Measurements from ENCODE around the gene TXLNA. TPM values are rescaled to one million over a fixed set of nuclear protein-coding genes. Genes with fewer than 3 reads are reported as not detected.

TXLNA gene
- total and polyA plus RNA-seq, 9 donors, result 23.9 to 71.9 (median 47.8) TPM

DNA sequence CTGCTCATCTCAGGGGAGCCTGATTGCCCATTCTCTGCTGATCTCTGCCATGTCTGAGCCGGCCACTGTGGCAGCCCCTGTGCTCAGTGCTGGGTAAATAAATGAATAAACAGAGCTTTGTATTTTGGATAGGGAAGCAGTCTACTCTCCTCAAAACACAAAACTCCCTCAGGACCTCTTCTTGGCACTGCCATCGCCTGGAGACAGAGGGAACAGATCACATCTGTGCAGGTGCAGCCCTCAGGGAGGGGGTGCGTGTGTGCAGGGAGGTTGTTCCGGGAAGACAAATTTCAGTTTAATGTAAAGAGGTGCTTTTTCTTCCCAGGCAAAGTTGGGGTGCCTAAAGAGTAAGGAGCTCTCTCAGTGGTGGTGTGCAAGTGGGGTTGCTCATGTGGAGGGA, 59.9 kb downstream of the TXLNA start:
- Histone ChIP-seq H3K4me1 (ENCODE audit: insufficient read depth) (peaks cover 11% of the 10 kb centered on the region), H3K36me3 (no peaks in the 10 kb centered on the region), H3K9me3 (no peaks in the 10 kb centered on the region), H3K27me3 (no peaks in the 10 kb centered on the region), H3K4me3 (no peak overlapping the region), H3K27ac (peak overlapping the region in 1 of 2 donors; percentile 86)
- no peak for DNase-seq
- intact Hi-C loops (cut with DNase I), result no loop called here
- 49 to 69% (median 61%) methylated on average over 4 of the region's 4 CpGs for WGBS, 3 donors
- TF ChIP-seq CTCF (IDR thresholded peaks at IDR 0.05), result no peak
- TF ChIP-seq POLR2A (IDR thresholded peaks at IDR 0.05), result no peak
- no peak for TF ChIP-seq EP300 (IDR thresholded peaks at IDR 0.05)

- TF ChIP-seq EP300 (IDR thresholded peaks at IDR 0.05) (no peak), POLR2A (IDR thresholded peaks at IDR 0.05) (no peak), CTCF (IDR thresholded peaks at IDR 0.05) (no peak)
- intact Hi-C loops (cut with DNase I), result loop anchor here in 1 of 4 donors (10.0 kb wide), 1 partner anchor 125 kb away; the partner anchor contains the start of genes FAM229A and TSSK3
- peak in 4 of 5 donors; percentile 32 to 54 (median 51) for DNase-seq
- H3K27ac ChIP-seq, result peak overlapping the region; percentile 16 to 86
- no peaks in the 10 kb centered on the region for H3K27me3 ChIP-seq
- WGBS, 3 donors, result 44 to 63% (median 54%) methylated on average over 20 of the region's 20 CpGs
- H3K4me3 ChIP-seq, result peak overlapping the region; percentile 59
- H3K9me3 ChIP-seq, result no peaks in the 10 kb centered on the region
- peaks cover 11% of the 10 kb centered on the region for H3K4me1 ChIP-seq (ENCODE audit: insufficient read depth)
- no peaks in the 10 kb centered on the region for H3K36me3 ChIP-seq
Observed at GRCh38 chr1:32239790-32240139, 60.3 kb downstream of the TXLNA start.

DNA sequence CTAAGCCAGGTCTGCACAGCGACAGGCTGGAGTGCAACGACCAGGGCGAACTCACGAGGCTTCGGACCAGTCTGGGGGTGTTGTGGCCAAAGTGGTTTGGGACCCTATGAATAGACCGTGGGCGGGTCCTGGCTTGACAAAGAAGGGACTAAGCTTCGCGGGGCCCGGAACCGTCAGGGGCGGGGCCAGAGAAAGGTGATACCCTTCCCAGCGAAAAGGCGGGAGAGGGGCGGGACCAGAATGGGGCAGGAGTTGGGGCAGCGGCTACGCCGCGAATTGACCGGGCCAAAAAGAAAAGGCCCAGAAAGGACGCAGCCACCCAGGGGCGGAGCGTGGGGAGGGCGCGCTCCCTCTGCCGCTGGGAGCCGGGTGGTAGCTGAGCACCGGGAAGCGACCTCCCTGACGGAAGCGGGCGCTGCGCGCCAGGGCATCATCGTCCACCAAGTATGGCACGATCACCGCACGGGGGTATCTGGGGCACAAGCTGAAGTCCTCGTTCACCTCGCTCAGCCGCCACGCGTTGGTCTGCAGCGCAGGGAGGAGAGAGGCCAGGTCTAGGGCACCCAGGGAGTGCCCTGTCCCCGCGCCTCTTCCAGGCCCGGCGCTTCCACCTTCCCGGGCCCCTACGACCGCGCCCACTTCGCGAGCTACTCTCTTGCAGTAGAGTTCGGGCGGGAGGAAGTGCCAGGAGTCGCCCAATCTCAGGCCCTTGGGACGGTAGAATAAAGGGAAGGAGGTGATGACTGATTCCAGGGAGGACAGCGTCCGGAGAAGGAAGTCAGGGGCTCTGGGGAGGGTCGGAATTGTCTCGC, 60.9 kb downstream of the TXLNA start:
- no peaks in the 10 kb centered on the region for H3K27me3 ChIP-seq
- peak; percentile 82 to 87 (median 86) for DNase-seq
- TF ChIP-seq POLR2A (IDR thresholded peaks at IDR 0.05), result peak; percentile 60
- no peak for TF ChIP-seq EP300 (IDR thresholded peaks at IDR 0.05)
- peak; percentile 16 to 39 (median 18) for TF ChIP-seq CTCF (IDR thresholded peaks at IDR 0.05)
- H3K9me3 ChIP-seq, result no peaks in the 10 kb centered on the region
- H3K4me3 ChIP-seq, result peak overlapping the region; percentile 59
- peaks cover 9% of the 10 kb centered on the region for H3K4me1 ChIP-seq (ENCODE audit: insufficient read depth)
- peak overlapping the region; percentile 58 to 86 for H3K27ac ChIP-seq
- 2 to 3% (median 2%) methylated on average over 54 to 62 of the region's 62 CpGs for WGBS, 3 donors
- intact Hi-C loops (cut with DNase I), result loop anchor here in 1 of 4 donors (10.0 kb wide), 1 partner anchor 124 kb away; the partner anchor contains the start of genes FAM229A and TSSK3
- H3K36me3 ChIP-seq, result no peaks in the 10 kb centered on the region

GRCh38 chr1:32241001-32241763, 61.7 kb downstream of the TXLNA start:
- Histone ChIP-seq H3K4me1 (ENCODE audit: insufficient read depth) (peaks cover 4% of the 10 kb centered on the region), H3K9me3 (no peaks in the 10 kb centered on the region), H3K27me3 (no peaks in the 10 kb centered on the region), H3K36me3 (no peaks in the 10 kb centered on the region), H3K27ac (peak overlapping the region; percentile 58 to 86), H3K4me3 (peak overlapping the region; percentile 59)
- DNase-seq, result peak; percentile 71 to 77 (median 74)
- TF ChIP-seq CTCF (IDR thresholded peaks at IDR 0.05) (no peak), EP300 (IDR thresholded peaks at IDR 0.05) (no peak), POLR2A (IDR thresholded peaks at IDR 0.05) (peak; percentile 43)
- intact Hi-C loops (cut with DNase I), result loop anchor here in 1 of 4 donors (10.0 kb wide), 1 partner anchor 124 kb away; the partner anchor contains the start of genes FAM229A and TSSK3
- 0 to 1% (median 1%) methylated on average over 49 to 55 of the region's 55 CpGs for WGBS, 3 donors

All from ovary (tissue), 9 donors.